G401 (cell line): Measurements from ENCODE around the gene AP3M1. TPM values are rescaled to one million over a fixed set of nuclear protein-coding genes. Genes with fewer than 3 reads are reported as not detected.

Experiments used
- DNase-seq: peaks from one replicate; pipeline ENCODE4 v3.0.0-alpha.2; 2015; ENCODE audit warnings: low spot score
- in situ Hi-C: cut with HindIII; loops from 2 replicates; pipeline ENCODE4 v1.10.0; 2016; ENCODE audit warnings: low sequenced_read_pairs, mixed read lengths
- total RNA-seq: library from RNA; depleted of rRNA; stranded (reverse); fragments of >200 nt; shearing (Covaris generic); gene quantifications from 2 replicates; pipeline ENCODE4 v1.2.3, GENCODE V29; 2014; rRNA removed

AP3M1 gene
- total RNA-seq, 1 experiment from 2014 or later = 10.9 TPM

DNA sequence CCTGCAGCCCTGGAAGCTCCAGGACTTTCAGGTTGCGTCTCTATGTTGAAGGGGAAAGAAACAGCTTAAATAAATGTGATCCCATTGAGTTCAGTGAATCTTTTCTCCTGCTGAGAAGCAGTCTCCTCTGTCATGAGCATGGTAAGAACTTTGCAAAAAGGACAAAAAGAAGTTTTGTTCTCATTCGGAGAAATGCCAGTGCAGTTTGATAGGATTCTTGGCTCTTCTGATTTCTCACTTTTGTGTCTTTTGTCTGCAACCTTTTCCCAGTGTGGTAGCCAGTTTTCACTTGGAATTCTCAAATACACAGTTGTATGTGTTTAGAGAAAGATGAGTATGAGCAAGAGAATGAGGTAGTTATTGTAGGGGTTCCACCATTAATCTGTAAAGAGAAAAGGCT, 64.3 kb downstream of the AP3M1 start:
- in situ Hi-C loops = no loop called here
- DNase-seq = no peak

DNA sequence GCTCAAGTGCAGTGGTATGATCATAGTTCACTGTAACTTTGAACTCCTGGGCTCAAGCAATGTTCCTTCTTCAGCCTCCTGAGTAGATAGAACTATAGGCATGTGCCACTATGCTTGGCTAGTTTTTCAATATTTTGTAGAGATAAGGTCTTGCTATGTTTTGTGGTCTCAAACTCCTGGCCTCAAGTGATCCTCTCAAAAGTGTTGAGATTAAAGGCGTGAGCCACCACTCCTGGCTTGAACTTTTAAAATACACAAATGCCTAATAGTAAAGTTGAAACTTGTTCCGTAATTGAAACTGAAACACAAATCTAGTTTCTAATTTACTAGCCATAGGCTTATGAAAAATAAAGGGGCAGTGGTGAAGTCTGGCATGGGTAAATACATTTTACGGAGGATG, 65.7 kb downstream of the AP3M1 start:
- in situ Hi-C loops = no loop called here
- no peak for DNase-seq

DNA sequence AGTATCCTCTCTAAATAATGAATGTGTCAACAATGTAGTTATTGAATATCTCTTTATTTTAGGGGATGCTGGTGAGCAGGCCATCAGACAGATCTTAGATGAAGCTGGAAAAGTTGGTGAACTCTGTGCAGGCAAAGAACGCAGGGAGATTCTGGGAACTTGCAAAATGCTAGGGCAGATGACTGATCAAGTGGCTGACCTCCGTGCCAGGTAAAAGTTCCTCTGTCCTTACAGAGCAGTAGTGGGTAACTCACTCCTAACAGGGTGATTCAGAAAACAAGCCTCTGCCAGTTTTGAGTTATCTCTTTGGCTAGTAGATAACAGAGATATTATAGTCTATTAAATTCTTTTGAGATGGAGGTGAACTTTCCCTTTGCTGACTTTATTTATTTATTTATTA, 67.3 kb downstream of the AP3M1 start:
- DNase-seq = no peak
- in situ Hi-C loops = no loop called here

DNA sequence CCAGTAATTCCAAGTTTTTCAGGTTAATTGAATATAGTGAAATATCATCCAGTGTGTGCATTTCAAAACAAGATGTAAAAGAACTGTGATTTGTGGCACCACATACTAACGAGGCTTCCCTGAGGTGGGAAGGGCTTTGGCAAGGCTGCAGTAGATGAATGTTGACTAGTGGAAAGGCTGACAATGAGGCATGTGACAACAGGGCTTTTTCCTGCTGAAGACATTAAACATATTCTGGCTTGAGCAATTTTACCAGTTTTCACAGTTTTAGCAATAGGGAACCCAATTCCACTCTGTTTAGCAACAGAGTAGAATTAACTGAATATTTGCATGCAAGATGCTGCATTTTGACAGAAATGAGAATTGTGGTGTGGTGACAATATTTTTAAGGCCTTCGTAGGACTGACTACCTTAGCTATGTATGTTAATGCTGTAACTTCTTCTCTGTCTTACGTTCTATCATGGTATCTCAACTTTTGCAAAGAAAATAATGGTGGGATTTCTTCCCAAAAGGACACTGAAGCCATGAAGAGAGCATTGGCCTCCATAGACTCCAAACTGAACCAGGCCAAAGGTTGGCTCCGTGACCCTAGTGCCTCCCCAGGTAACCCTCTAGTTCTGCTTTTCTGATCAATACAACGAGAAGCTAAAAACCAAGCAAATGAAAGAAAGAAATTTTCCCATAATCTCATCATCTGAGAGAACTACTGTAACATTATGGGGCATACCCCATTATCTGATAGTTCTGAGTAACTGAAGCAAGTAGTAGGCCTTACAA, 68.5 kb downstream of the AP3M1 start:
- DNase-seq = no peak
- in situ Hi-C loops = no loop called here

DNA sequence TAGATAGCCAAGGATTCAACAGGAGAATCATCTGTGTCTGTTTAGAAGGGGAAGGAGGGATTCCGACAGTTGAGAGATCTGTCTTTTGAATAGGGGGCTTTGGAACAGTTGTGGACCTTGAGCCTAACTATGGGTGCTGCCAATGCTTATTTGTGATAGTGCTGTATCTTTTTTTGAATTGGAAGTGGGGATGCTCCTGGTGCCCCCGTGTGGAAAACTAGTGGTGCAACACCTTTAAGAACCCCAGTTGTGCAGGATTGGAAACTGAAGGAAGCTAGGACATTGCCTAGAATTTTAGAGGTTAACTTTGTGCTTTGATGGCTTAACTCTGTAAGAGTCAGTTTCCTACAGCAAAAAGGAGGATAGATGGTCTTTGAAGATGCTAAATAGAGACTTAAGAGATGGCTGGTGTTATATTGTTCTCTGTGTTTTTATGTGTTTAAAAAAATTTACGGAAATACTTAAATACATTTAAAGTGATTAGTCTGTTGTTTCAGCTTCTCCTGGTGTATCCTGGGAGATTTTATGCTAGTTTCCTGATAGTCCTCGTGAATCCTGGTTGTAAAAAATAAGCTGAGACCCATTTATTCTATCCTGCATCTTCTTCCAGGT, 69.3 kb downstream of the AP3M1 start:
- in situ Hi-C loops = no loop called here
- DNase-seq = peak; percentile 83

DNA sequence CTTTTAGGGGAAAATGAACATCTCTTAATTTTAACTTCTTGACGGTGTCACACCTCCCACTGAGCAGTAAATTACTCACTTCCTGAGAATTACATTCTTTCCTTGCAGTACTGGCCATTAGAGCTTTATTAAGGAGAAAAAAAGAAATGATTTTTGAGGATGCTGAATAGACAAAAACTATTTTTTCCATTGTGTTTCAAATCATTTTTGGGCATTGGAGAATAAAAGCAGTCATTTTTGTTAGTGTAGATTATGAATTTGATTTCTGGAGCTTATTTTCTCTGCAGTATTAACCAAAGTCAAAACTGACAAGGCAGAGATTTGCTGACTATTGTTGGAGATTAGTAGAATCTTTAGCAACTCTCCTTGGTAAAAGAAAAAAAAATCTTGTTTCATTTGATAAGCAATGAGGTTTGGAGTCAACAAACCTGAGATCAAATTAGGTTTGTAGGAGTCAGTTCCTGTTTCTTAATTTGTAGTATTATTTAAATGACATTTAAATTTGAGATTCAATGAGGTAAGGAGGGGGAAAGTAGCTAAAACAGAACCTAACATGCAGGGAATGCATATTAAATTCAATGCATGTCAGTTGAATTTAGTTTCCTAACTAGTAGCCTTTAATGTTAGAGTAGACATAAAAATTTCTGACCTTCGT, 70.6 kb downstream of the AP3M1 start:
- DNase-seq = no peak
- in situ Hi-C loops = no loop called here

DNA sequence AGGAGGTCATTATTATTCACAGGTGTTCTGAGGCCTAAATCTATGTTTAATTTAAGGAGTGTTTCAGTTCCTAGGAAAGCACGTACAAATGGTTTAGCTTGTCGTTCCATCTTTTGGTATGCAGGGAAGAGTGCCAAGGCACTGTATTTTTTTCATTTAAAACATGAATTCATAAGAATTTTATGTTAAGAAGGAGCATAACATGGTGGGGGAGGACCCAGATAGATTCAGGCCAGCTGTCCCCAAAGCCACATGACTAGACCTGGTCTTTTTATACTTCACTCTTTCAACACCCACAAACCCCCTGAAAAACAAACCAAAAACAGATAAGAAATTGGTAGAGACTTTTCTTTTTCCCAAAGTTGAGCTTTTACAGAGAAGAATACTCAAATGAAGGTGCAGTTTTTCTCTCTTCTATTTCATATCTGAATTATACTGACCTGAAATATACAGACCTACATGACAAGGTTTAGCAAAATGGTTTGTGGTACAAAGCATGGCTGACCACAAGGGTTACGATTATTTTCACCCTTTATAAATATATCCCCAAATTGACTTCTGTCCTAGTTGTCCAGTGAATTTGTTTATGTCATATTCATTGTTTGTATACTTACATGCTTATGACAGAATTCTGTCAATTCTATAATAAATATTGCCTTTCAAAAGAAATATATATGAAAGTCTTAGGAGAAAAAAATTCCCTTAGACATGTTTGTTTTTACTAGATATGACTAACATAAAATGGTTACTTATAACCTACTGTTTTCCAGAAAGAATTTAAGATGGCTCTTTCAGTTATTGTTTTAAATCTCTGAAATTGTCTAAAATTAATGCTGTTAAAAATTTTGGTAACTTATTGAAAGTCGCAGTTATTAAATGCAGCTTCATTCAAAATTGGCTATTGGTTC, 71.3 kb downstream of the AP3M1 start:
- in situ Hi-C loops = no loop called here
- DNase-seq = no peak

DNA sequence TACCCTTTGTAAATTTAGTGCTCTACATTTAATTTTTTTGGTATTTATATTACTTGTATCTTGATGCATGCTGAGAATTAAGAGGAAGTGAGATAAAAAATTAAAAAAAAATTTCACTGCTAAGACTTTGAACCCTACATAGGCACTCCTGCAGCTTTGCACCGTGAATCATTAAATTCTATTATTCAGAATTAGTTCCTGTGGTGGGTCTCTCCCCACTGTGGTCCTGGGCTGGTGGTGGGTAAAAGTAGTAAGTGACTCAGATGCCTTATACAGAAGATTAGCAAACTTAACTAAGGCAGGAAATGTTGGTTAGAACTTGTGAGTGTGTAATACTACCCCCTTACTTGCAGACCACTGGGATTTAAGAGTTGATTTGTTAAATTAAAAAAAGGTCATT, 72.6 kb downstream of the AP3M1 start:
- in situ Hi-C loops = no loop called here
- DNase-seq = no peak

DNA sequence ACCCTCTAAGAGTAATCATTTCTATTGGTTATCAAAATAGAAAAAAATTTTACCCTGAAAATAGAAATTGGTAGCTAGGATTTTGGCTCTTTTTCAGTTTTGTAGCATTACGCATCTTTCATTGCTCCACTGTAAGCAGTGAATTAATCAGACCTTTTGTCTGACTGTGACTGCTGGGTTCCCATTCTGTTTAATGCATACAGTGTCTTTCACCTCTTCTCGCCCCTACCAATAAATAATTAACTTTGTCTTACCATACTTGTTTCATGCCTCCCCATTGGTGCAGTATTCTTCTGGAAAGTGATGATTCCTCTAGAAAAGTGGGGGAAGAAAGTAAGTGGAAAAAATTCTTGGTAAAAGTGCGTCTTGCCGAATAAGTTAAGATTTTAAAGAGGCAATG, 73.2 kb downstream of the AP3M1 start:
- in situ Hi-C loops = no loop called here
- DNase-seq = no peak

DNA sequence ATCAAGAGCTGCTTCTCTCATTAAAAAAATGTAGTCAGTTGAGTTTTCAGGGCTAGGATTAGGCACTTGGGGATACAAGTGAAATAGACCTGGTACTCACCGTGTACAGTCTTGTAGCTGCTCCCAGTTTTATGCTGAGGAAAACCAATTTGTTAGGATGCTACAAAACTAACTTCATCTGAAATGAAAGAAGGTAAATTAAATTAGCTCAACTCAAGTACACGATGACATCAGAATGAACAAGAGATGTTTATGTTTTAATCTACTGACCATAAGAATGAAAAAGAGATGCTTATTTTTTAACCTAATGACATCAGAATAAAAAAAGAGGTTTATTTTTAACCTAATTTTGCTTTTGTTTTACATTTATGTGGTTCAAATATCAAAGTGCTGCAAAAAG, 73.7 kb downstream of the AP3M1 start:
- DNase-seq = no peak

DNA sequence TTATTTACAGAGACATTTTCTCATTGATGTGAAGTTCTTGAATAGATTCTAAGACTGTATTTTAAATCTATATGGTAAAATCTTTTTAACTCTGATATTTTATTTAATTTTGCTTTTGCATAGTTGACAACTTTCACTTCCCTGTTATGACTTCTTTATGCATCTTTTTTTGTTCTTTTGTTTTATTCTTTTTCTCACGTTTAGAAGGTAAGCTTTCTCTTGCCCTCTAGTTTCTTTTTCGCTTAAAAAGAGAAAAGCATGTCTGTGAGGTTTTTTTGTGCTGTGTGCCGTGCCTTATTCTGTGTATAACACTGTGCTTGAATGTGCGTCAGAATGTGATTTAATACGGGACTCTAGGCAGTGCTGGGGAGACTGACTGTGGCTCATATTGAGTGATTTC, 74.7 kb downstream of the AP3M1 start:
- in situ Hi-C loops = no loop called here
- DNase-seq = no peak

More for the DNA sequence above, 73.7 kb downstream of the AP3M1 start:
- in situ Hi-C loops = no loop called here

DNA sequence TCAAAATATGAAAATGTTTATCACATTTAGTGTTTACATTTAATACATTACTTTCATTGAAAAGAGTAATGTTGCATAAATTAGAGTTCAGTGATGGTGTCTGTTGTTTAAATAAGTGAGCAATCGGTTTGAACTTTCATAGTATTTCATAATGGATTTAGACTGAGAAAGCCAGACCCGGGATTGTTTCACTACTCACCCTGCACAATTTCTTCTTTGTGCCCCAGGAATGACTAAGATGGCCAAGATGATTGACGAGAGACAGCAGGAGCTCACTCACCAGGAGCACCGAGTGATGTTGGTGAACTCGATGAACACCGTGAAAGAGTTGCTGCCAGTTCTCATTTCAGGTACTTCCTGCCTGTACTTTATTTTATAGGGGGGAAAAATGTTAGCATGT, 78.1 kb downstream of the AP3M1 start:
- DNase-seq = no peak
- in situ Hi-C loops = no loop called here

DNA sequence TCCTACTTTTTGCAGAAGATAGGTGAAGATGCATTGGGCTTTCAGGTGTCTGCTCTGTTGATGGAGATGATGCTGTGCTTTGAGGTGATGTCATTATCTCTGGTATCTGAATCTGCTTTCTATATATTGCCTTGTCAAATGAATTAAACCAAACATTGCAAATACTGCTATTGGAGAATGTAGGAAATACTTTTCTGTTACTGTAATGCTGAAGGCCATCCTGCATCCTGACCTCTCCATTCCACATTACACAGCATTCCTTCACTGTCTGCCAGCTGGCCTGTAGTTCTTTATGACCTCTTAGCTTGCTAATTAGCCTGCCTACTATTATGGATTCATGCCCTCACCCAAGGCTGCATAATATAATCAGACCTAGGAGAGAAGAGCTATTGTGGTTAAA, 79.5 kb downstream of the AP3M1 start:
- no peak for DNase-seq
- in situ Hi-C loops = no loop called here

Other genes with a start within 250 kb of the AP3M1 start
- 124 and 143 TPM in 2 replicates for gene PLAU, start 239.7 kb downstream of the AP3M1 start, total RNA-seq
- gene VCL, start 152.7 kb downstream of the AP3M1 start, total RNA-seq = 310 and 384 TPM in 2 replicates
- 96.2 and 99.5 TPM in 2 replicates for gene ADK, start 393 bp upstream of the AP3M1 start, total RNA-seq